Measurements from ENCODE around the gene SUSD2. TPM values are rescaled to one million over a fixed set of nuclear protein-coding genes. Genes with fewer than 3 reads are reported as not detected.

Gene SUSD2
- total and polyA plus RNA-seq, 2 of the 8 experiments (the other 6 are each of a cell fraction or from before 2014, with no cell fraction given): 2.0 to 4.8 TPM

DNA sequence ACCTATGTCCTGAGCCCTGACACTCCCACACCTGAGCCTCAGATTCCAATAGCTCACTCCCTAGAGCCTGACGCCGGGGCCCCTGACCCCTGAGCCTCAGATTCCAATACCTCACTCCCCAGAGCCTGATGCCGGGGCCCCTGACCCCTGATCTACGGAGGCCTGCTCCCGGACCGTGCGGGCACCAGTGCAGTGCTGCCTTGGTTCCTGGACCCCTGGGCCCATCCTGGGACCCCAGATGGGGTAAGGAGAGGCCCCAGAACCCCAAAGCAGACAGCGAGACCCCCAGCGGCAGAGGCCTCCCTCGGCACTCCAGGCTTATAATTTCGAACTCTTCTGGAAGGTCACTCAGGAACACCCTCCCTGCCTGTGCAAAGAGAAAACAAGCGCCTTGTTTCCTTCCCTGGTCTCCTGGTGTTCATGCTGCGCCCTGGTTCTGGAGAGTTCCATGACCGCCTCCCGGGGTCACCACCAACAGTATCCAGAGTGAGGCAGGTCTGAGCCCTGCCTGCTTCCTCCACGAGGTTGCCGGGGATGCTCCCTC lies 7.5 kb downstream of the SUSD2 start (continued):
- TF ChIP-seq, protein P1, sequence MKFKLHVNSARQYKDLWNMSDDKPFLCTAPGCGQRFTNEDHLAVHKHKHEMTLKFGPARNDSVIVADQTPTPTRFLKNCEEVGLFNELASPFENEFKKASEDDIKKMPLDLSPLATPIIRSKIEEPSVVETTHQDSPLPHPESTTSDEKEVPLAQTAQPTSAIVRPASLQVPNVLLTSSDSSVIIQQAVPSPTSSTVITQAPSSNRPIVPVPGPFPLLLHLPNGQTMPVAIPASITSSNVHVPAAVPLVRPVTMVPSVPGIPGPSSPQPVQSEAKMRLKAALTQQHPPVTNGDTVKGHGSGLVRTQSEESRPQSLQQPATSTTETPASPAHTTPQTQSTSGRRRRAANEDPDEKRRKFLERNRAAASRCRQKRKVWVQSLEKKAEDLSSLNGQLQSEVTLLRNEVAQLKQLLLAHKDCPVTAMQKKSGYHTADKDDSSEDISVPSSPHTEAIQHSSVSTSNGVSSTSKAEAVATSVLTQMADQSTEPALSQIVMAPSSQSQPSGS (IDR thresholded peaks at IDR 0.05; ENCODE audit: low read length): no peak
- TF ChIP-seq ZNF274 (IDR thresholded peaks at IDR 0.05; ENCODE audit: borderline replicate concordance, extremely low read depth, low read length) (no peak), FOSL1 (IDR thresholded peaks at IDR 0.05; ENCODE audit: insufficient read depth, low read depth, low read length) (no peak)
